Mammary epithelial cell (primary cell): ENCODE data around the gene KRTAP10-10.

ENCODE experiments used
- CTCF ChIP-seq, 2 donors: IDR thresholded peaks in 1 of 2; conservative IDR thresholded peaks in 1 of 2; 2 replicates each; pipeline ENCODE4 v1.5.1; 2011 to 2012; ENCODE audit warnings: inconsistent platforms in 2 of 2, low read length in 2 of 2, mild to moderate bottlenecking in 2 of 2, control low read depth in 1 of 2, low read depth in 1 of 2; ENCODE audit not compliant: insufficient read depth in 1 of 2; ENCODE audit errors: extremely low read depth in 1 of 2
- EZH2 ChIP-seq: IDR thresholded peaks from 2 replicates; pipeline ENCODE4 v1.6.1; 2012; ENCODE audit warnings: low read length, inconsistent platforms, borderline replicate concordance

GRCh38 chr21:44623575-44623974, 13.6 kb upstream of the KRTAP10-10 start:
- TF ChIP-seq CTCF (conservative IDR thresholded peaks at IDR 0.05 in 1 of 2, IDR thresholded peaks at IDR 0.05 in 1 of 2; ENCODE audit: extremely low read depth in 1 of 2, insufficient read depth in 1 of 2, low read depth in 1 of 2, low read length in 2 of 2): no peak
- TF ChIP-seq EZH2: no peak
